A673 (cell line): ENCODE measurements around the gene MICAL2.

Experiments used
- EZH2 ChIP-seq: fragments of 200-600 bp; sonication (generic); IDR thresholded peaks from 2 replicates; pipeline ENCODE4 v1.6.1; 2017; ENCODE audit warnings: borderline replicate concordance, low read depth, mild to moderate bottlenecking, mixed read lengths, antibody characterized with exemption, low read length; ENCODE audit not compliant: poor library complexity, severe bottlenecking
- TF ChIP-seq, protein P1 (sequence below): fragments of 300-800, 200-600 bp; sonication (generic); conservative IDR thresholded peaks from 2 replicates; pipeline ENCODE4 v1.5.1; 2017; ENCODE audit warnings: low read depth, mild to moderate bottlenecking, antibody characterized with exemption, low read length, moderate library complexity, mixed read lengths

DNA sequence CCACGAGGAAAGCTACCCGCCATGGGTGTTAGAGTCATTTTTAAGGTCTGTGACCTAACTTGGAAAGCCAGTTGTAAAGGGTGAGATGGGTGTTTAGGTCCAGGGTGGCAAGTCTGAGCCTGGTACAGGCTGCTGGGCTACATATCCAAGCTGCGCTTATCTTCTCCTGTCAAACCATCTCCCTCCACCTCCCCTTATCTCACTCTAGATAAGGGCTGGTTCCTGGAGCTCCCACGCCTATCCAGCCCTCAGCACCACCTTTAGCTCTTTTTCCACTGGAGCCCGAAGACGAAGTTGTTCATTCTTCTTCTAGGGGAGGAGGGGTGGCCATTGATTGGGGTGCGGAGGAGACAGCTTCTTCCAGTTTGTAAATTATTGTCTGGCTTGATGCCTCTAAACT is 48.5 kb downstream of the MICAL2 start:
- TF ChIP-seq EZH2 = no peak
- TF ChIP-seq, protein P1, sequence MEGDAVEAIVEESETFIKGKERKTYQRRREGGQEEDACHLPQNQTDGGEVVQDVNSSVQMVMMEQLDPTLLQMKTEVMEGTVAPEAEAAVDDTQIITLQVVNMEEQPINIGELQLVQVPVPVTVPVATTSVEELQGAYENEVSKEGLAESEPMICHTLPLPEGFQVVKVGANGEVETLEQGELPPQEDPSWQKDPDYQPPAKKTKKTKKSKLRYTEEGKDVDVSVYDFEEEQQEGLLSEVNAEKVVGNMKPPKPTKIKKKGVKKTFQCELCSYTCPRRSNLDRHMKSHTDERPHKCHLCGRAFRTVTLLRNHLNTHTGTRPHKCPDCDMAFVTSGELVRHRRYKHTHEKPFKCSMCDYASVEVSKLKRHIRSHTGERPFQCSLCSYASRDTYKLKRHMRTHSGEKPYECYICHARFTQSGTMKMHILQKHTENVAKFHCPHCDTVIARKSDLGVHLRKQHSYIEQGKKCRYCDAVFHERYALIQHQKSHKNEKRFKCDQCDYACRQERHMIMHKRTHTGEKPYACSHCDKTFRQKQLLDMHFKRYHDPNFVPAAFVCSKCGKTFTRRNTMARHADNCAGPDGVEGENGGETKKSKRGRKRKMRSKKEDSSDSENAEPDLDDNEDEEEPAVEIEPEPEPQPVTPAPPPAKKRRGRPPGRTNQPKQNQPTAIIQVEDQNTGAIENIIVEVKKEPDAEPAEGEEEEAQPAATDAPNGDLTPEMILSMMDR = no peak
